Measurements from ENCODE around the gene CXorf66. TPM values are rescaled to one million over a fixed set of nuclear protein-coding genes. Genes with fewer than 3 reads are reported as not detected.

CXorf66 gene
- total and polyA plus RNA-seq, 9 of the 15 experiments (the other 6 are each of a cell fraction or from before 2014, with no cell fraction given): not detected

DNA sequence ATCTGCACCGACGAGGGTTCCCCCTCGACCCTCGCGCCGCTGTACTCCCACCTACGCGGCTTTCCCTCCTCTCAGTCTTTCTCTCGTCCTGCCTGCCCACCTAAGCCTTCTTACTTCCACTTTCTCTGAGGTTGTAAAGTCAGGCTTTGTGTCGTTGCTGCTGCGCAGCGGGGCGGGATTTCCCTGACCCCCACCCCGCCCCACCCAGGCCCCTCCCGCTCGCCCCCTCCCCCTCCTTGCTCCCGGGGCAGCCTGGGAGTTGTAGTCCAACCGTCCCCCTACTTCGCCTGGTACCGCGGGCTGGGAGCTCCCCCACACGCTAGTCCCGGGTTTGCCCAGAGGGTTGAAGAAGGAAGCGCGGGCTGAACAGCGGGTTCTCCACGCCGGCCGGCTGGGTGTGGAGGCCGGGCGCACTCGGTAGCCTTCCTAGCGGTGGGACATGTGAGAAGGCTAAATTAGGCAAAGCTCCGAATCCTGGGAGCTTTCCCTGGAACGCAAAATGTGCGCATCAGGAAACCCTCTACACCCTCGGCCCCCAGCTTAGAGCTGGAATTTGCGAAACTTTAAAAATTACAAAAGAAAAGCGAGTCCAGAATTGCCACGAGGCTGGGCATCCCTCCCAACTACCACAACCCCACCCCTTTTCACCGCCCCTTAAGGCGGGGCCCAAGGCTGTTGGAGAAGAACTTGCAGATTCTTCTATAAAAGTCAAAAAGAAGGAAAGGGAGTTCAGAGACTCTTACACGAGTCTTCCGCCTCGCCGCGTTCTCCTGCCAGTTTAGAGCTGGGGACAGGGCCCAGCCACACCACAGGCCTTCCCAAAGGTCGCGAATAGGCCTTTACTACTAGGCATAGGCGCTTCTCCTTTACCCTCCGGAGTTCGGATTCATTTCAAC is 32.2 kb downstream of the CXorf66 start, which contains the start of gene ATP11C (continued):
- TF ChIP-seq, protein P1, sequence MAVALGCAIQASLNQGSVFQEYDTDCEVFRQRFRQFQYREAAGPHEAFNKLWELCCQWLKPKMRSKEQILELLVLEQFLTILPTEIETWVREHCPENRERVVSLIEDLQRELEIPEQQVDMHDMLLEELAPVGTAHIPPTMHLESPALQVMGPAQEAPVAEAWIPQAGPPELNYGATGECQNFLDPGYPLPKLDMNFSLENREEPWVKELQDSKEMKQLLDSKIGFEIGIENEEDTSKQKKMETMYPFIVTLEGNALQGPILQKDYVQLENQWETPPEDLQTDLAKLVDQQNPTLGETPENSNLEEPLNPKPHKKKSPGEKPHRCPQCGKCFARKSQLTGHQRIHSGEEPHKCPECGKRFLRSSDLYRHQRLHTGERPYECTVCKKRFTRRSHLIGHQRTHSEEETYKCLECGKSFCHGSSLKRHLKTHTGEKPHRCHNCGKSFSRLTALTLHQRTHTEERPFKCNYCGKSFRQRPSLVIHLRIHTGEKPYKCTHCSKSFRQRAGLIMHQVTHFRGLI (CRISPR knock-in tag; IDR thresholded peaks at IDR 0.05): no peak
- TF ChIP-seq CSDE1 (IDR thresholded peaks at IDR 0.05): no peak
- TF ChIP-seq, protein P2, sequence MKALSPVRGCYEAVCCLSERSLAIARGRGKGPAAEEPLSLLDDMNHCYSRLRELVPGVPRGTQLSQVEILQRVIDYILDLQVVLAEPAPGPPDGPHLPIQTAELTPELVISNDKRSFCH (CRISPR knock-in tag; IDR thresholded peaks at IDR 0.05): no peak
- TF ChIP-seq, protein P2 (tag; IDR thresholded peaks at IDR 0.05): no peak
- peak in 1 of 3 experiments; percentile 4 for TF ChIP-seq YY1 (IDR thresholded peaks at IDR 0.05; ENCODE audit: borderline replicate concordance in 1 of 3, control insufficient read depth in 1 of 3, extremely low read depth in 1 of 3, insufficient read depth in 3 of 3, insufficient read length in 1 of 3, insufficient replicate concordance in 2 of 3, low read depth in 1 of 3, low read length in 2 of 3)
- TF ChIP-seq, protein P3, sequence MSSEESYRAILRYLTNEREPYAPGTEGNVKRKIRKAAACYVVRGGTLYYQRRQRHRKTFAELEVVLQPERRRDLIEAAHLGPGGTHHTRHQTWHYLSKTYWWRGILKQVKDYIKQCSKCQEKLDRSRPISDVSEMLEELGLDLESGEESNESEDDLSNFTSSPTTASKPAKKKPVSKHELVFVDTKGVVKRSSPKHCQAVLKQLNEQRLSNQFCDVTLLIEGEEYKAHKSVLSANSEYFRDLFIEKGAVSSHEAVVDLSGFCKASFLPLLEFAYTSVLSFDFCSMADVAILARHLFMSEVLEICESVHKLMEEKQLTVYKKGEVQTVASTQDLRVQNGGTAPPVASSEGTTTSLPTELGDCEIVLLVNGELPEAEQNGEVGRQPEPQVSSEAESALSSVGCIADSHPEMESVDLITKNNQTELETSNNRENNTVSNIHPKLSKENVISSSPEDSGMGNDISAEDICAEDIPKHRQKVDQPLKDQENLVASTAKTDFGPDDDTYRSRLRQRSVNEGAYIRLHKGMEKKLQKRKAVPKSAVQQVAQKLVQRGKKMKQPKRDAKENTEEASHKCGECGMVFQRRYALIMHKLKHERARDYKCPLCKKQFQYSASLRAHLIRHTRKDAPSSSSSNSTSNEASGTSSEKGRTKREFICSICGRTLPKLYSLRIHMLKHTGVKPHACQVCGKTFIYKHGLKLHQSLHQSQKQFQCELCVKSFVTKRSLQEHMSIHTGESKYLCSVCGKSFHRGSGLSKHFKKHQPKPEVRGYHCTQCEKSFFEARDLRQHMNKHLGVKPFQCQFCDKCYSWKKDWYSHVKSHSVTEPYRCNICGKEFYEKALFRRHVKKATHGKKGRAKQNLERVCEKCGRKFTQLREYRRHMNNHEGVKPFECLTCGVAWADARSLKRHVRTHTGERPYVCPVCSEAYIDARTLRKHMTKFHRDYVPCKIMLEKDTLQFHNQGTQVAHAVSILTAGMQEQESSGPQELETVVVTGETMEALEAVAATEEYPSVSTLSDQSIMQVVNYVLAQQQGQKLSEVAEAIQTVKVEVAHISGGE (CRISPR knock-in tag; IDR thresholded peaks at IDR 0.05): peak in 1 of 3 experiments; percentile 16; a peak in 1 of 6 replicates
- TF ChIP-seq IFI16 (CRISPR knock-in tag; IDR thresholded peaks at IDR 0.05): no peak
- no peak for TF ChIP-seq FOS (IDR thresholded peaks at IDR 0.05; ENCODE audit: extremely low read depth, insufficient read length)
- TF ChIP-seq, protein P4, sequence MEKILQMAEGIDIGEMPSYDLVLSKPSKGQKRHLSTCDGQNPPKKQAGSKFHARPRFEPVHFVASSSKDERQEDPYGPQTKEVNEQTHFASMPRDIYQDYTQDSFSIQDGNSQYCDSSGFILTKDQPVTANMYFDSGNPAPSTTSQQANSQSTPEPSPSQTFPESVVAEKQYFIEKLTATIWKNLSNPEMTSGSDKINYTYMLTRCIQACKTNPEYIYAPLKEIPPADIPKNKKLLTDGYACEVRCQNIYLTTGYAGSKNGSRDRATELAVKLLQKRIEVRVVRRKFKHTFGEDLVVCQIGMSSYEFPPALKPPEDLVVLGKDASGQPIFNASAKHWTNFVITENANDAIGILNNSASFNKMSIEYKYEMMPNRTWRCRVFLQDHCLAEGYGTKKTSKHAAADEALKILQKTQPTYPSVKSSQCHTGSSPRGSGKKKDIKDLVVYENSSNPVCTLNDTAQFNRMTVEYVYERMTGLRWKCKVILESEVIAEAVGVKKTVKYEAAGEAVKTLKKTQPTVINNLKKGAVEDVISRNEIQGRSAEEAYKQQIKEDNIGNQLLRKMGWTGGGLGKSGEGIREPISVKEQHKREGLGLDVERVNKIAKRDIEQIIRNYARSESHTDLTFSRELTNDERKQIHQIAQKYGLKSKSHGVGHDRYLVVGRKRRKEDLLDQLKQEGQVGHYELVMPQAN (IDR thresholded peaks at IDR 0.05; ENCODE audit: borderline replicate concordance): no peak
- TF ChIP-seq GTF2F1 (IDR thresholded peaks at IDR 0.05; ENCODE audit: low read depth, low read length): no peak
- 0 out of 2 replicates have a peak, but pooled peaks have one; percentile 31 for TF ChIP-seq CHD2 (IDR thresholded peaks at IDR 0.05; ENCODE audit: low read depth, low read length)
- TF ChIP-seq, protein P5, sequence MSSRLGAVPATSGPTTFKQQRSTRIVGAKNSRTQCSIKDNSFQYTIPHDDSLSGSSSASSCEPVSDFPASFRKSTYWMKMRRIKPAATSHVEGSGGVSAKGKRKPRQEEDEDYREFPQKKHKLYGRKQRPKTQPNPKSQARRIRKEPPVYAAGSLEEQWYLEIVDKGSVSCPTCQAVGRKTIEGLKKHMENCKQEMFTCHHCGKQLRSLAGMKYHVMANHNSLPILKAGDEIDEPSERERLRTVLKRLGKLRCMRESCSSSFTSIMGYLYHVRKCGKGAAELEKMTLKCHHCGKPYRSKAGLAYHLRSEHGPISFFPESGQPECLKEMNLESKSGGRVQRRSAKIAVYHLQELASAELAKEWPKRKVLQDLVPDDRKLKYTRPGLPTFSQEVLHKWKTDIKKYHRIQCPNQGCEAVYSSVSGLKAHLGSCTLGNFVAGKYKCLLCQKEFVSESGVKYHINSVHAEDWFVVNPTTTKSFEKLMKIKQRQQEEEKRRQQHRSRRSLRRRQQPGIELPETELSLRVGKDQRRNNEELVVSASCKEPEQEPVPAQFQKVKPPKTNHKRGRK (tag; IDR thresholded peaks at IDR 0.05): no peak
- TF ChIP-seq HLTF (IDR thresholded peaks at IDR 0.05): no peak

Measured in K562 (cell line).